Brain microvascular endothelial cell (primary cell): Measurements from ENCODE around the gene PRDM2.

ENCODE experiments used
- DNase-seq: peaks from one replicate; pipeline ENCODE4 v3.0.0-alpha.2; 2020
- H3K27ac ChIP-seq: fragments of 250-450 bp; sonication (Bioruptor Pico); 2 replicates; pipeline ENCODE4 v1.5.1; 2020; ENCODE audit warnings: mild to moderate bottlenecking, moderate library complexity
- H3K27me3 ChIP-seq: fragments of 250-450 bp; sonication (Bioruptor Pico); replicated peaks from 2 replicates; pipeline ENCODE4 v1.5.1; 2020; ENCODE audit warnings: mild to moderate bottlenecking
- H3K36me3 ChIP-seq: fragments of 250-450 bp; sonication (Bioruptor Pico); replicated peaks from 2 replicates; pipeline ENCODE4 v1.5.1; 2020; ENCODE audit warnings: mild to moderate bottlenecking
- H3K4me3 ChIP-seq: 2 replicates; pipeline ENCODE4 v1.5.1; 2011; ENCODE audit warnings: low read depth, mild to moderate bottlenecking, control low read depth, low read length, moderate library complexity
- in situ Hi-C: cut with HindIII; loops from 2 replicates; pipeline ENCODE4 v1.10.0; 2017; ENCODE audit warnings: low sequenced_read_pairs, low pct_ligation_motif_present
- TF ChIP-seq, protein P1 (sequence below): IDR thresholded peaks from 2 replicates; pipeline ENCODE4 v1.5.1; 2011; ENCODE audit warnings: low read depth, mild to moderate bottlenecking, moderate library complexity, low read length, control low read depth, inconsistent platforms; ENCODE audit errors: missing control alignments

The PRDM2 gene

DNA sequence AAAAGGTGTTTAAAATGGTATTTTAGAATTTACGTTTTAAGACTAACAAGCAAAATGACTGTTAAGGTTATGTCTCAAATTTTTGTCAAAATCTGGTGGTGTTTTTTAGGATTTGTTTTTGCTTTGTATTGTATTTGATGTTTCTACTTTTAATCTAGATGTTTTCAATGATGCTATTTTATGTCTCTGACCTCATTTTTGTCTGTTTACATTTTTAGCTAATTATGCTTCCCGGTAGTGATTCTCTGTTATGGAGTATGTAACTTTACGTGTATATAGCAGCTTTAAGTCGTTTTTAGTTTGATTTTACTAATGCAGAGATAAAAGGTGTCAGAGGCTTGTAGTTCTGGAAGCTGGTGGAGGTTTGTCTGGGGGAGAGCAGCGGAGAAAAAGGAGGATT, 71.8 kb downstream of the PRDM2 start:
- TF ChIP-seq, protein P1, sequence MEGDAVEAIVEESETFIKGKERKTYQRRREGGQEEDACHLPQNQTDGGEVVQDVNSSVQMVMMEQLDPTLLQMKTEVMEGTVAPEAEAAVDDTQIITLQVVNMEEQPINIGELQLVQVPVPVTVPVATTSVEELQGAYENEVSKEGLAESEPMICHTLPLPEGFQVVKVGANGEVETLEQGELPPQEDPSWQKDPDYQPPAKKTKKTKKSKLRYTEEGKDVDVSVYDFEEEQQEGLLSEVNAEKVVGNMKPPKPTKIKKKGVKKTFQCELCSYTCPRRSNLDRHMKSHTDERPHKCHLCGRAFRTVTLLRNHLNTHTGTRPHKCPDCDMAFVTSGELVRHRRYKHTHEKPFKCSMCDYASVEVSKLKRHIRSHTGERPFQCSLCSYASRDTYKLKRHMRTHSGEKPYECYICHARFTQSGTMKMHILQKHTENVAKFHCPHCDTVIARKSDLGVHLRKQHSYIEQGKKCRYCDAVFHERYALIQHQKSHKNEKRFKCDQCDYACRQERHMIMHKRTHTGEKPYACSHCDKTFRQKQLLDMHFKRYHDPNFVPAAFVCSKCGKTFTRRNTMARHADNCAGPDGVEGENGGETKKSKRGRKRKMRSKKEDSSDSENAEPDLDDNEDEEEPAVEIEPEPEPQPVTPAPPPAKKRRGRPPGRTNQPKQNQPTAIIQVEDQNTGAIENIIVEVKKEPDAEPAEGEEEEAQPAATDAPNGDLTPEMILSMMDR: no peak
- no peak overlapping the region for H3K27ac ChIP-seq
- in situ Hi-C loops: no loop called here
- H3K36me3 ChIP-seq: peaks cover 6% of the 10 kb centered on the region
- H3K4me3 ChIP-seq: no peak overlapping the region
- H3K27me3 ChIP-seq: no peaks in the 10 kb centered on the region
- DNase-seq: no peak

DNA sequence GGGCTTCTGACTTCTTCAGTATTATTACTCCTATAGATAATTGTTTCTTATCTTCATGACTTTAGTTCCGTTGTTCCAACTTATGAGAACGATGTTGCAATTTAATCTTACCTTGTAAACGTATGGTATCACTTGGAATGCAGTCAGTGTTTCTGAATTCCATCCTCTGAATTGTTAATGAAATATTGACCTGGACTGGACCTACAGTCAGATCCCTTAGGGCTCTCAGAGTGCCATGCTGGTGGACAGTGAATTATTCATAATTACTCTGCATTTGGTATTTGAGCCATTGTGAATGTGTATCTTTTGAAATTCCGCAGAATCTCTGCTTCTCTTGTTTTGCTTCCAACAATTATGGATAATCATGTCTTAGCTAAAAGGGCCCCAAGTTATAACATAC, 72.3 kb downstream of the PRDM2 start:
- H3K36me3 ChIP-seq: peaks cover 6% of the 10 kb centered on the region
- H3K27me3 ChIP-seq: no peaks in the 10 kb centered on the region
- no peak overlapping the region for H3K4me3 ChIP-seq
- DNase-seq: no peak
- TF ChIP-seq, protein P1: no peak
- in situ Hi-C loops: no loop called here
- H3K27ac ChIP-seq: no peak overlapping the region

DNA sequence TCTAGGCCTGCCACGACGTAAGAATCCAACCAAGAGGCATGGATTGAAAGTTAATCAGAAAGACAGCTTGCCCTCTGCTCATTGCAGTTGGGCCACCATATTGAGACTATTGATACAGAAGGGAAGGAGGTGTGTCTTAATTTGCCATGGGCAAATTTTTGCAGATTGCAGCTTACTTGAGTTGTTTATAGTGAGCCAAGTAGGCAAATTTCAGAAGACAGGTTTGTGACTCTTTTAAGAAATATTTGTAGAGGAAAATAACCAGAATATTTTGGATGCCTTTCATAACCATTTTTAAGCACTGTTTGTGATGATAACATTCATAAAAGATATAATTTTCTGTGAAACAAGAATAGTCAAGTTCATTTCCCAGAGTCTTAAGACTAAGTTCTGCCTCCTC, 74.1 kb downstream of the PRDM2 start:
- TF ChIP-seq, protein P1: no peak
- in situ Hi-C loops: no loop called here

DNA sequence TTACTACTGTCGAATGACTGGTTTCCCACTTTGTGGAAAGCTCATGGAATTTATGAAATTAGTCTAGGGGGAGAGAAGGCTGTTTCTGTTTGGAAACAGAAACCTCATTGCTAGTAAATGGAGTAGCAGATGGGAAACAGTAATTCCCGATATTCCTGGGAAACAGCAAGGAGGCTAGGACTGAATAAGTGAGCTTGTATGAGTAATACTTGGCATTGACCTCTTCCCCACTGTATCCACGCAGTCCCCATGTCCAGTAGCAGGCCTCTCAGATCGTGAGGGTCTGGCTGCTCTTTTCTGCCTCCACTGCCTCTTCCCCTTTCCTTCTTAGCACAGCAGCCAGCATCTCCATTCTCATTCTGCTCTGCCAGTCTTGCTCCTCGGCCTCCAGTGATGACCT, 75.5 kb downstream of the PRDM2 start:
- in situ Hi-C loops: no loop called here
- TF ChIP-seq, protein P1: no peak
- H3K36me3 ChIP-seq: peaks cover 22% of the 10 kb centered on the region
- no peak for DNase-seq
- no peak overlapping the region for H3K27ac ChIP-seq
- no peaks in the 10 kb centered on the region for H3K27me3 ChIP-seq
- H3K4me3 ChIP-seq: no peak overlapping the region

More for the DNA sequence above, 74.1 kb downstream of the PRDM2 start:
- Histone ChIP-seq H3K36me3 (peaks cover 16% of the 10 kb centered on the region), H3K27me3 (no peaks in the 10 kb centered on the region), H3K27ac (no peak overlapping the region), H3K4me3 (no peak overlapping the region)
- no peak for DNase-seq

DNA sequence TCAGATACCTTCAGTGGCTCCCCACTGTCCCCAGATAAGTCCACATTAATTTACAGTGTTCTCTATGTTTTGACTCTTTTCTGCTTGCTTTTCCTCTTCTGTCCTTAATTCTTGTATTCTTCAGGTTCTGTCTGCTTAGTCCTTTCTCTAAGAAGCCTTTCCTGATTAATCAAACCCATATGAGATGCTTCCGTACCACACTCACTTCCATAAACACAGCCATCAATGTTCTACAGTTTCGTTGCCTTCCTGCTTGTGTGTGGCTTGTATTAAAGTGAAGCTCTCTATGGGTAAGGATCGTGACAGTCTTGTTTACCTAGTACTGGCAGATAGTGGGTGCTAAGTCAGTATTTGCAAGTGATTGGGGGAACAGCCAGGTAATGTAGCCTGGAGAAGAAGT, 75.9 kb downstream of the PRDM2 start:
- TF ChIP-seq, protein P1: no peak
- no peaks in the 10 kb centered on the region for H3K27me3 ChIP-seq
- in situ Hi-C loops: no loop called here
- no peak overlapping the region for H3K27ac ChIP-seq
- no peak for DNase-seq
- peaks cover 22% of the 10 kb centered on the region for H3K36me3 ChIP-seq
- no peak overlapping the region for H3K4me3 ChIP-seq

DNA sequence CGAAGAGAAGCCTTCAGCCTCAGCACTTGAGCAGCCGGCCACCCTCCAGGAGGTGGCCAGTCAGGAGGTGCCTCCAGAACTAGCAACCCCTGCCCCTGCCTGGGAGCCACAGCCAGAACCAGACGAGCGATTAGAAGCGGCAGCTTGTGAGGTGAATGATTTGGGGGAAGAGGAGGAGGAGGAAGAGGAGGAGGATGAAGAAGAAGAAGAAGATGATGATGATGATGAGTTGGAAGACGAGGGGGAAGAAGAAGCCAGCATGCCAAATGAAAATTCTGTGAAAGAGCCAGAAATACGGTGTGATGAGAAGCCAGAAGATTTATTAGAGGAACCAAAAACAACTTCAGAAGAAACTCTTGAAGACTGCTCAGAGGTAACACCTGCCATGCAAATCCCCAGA, 78.4 kb downstream of the PRDM2 start:
- H3K4me3 ChIP-seq: no peak overlapping the region
- no peak overlapping the region for H3K27ac ChIP-seq
- in situ Hi-C loops: no loop called here
- TF ChIP-seq, protein P1: no peak
- no peak for DNase-seq
- no peaks in the 10 kb centered on the region for H3K27me3 ChIP-seq
- peaks cover 17% of the 10 kb centered on the region for H3K36me3 ChIP-seq
